Psoas muscle (tissue), 8 donors: ENCODE results near the gene LRRC4C. TPM values are rescaled to one million over a fixed set of nuclear protein-coding genes. Genes with fewer than 3 reads are reported as not detected.

ENCODE experiments used
- ATAC-seq, 4 donors: fragments of 200-7000 bp; cut with Tn5 transposase; one replicate each; pipeline ENCODE4 v1.9.1; 2020; ENCODE audit warnings: moderate library complexity in 3 of 4, mild to moderate bottlenecking in 2 of 4
- DNase-seq, 2 donors: peaks; one replicate each; pipeline ENCODE4 v3.0.0-alpha.2; 2020
- H3K27ac ChIP-seq: fragments of 200-600 bp; one replicate; pipeline ENCODE4 v1.8.0; 2022
- H3K27me3 ChIP-seq, 3 donors: fragments of 200-600 bp in 1 of 3; one replicate each; pipeline versions ENCODE4 v1.6.1 to v1.8.0; 2013 to 2022; ENCODE audit warnings: low read length in 2 of 3, mild to moderate bottlenecking in 2 of 3, moderate library complexity in 1 of 3; ENCODE audit not compliant: insufficient read depth in 3 of 3
- H3K36me3 ChIP-seq, 2 donors: fragments of 200-600 bp in 1 of 2; one replicate each; pipeline versions ENCODE4 v1.6.1 to v1.8.0; 2013 to 2022; ENCODE audit warnings: low read depth in 1 of 2, mild to moderate bottlenecking in 1 of 2, moderate library complexity in 1 of 2; ENCODE audit not compliant: insufficient read depth in 1 of 2
- H3K4me1 ChIP-seq: fragments of 200-600 bp; one replicate; pipeline ENCODE4 v1.8.0; 2022
- H3K4me3 ChIP-seq: fragments of 200-600 bp; one replicate; pipeline ENCODE4 v1.8.0; 2022; ENCODE audit warnings: mild to moderate bottlenecking
- H3K9me3 ChIP-seq: fragments of 200-600 bp; one replicate; pipeline ENCODE4 v1.8.0; 2022
- CTCF ChIP-seq: fragments of 200-600 bp; IDR thresholded peaks from one replicate; pipeline ENCODE4 v1.8.0; 2022; ENCODE audit warnings: antibody characterized with exemption
- WGBS, 3 donors: extraction: QIAGEN DNeasy Blood & Tissue Kit; methylation state at CpG; one replicate each; pipeline versions ENCODE4 v1.1.6 to v1.1.7; 2013; 5-methylcytosine and 5-hydroxymethylcytosine counted together
- intact Hi-C, 2 donors: fragments of 100-400 bp; cut with DNase I; formaldehyde crosslinking; loops; one replicate each; pipeline versions ENCODE4 v1.11.0 to v1.14.2; 2022
- polyA plus RNA-seq, 3 donors: library from polyadenylated mRNA; stranded (reverse); fragments of 200-250 nt; gene quantifications; one replicate each; pipeline ENCODE4 v1.2.3, GENCODE V29; 2013
- total RNA-seq, 4 donors: library from RNA; stranded (reverse); fragmentation: NEBNext Ultra II Directional in 2 of 4; extraction: Animal tissue kit (Norgen Biotek cat#: 25700) in 2 of 4; gene quantifications; one replicate each; pipeline versions ENCODE4 v1.2.1 to v1.2.4, GENCODE V29; 2021 to 2023
- donor health status: healthy with polysubstance abuse.
- donor health status: DM: no; HTN: no; CAD: no; lungs with moderate emphysema.
- donor health status: Bipolar disorder and iron deficiency.
- donor health status: healthy.
- donor health status: DM: yes; HTN: yes; CAD: no.
- donor health status: DM: no; HTN: no; CAD: no.
- donor health status: DM: no; HTN: no; CAD: no.
- donor health status: DM: yes; HTN: yes; CAD: no.

LRRC4C gene
- total and polyA plus RNA-seq, 7 donors: 0.04 to 0.34 (median 0.12) TPM; not detected in 1

- ATAC-seq: no peak
- no peak for TF ChIP-seq CTCF
- no peaks in the 10 kb centered on the region for H3K36me3 ChIP-seq
- H3K27ac ChIP-seq: no peak overlapping the region
- H3K27me3 ChIP-seq: no peaks in the 10 kb centered on the region
- intact Hi-C loops: no loop called here
- no peak overlapping the region for H3K4me3 ChIP-seq
- H3K9me3 ChIP-seq: no peaks in the 10 kb centered on the region
- H3K4me1 ChIP-seq: no peaks in the 10 kb centered on the region
- no peak for DNase-seq
Measured at GRCh38 chr11:40149721-40150120, 1309.7 kb downstream of the LRRC4C start.

- 85 to 89% (median 88%) methylated on average over 5 of the region's 5 CpGs for WGBS, 3 donors
- no peak overlapping the region for H3K4me3 ChIP-seq
- DNase-seq: no peak
- no peak for TF ChIP-seq CTCF
- H3K27ac ChIP-seq: no peak overlapping the region
- ATAC-seq: no peak
- no peaks in the 10 kb centered on the region for H3K27me3 ChIP-seq
- H3K4me1 ChIP-seq: no peaks in the 10 kb centered on the region
- intact Hi-C loops: no loop called here
- H3K36me3 ChIP-seq: no peaks in the 10 kb centered on the region
- H3K9me3 ChIP-seq: no peaks in the 10 kb centered on the region
Measured at GRCh38 chr11:40140560-40140959, 1318.9 kb downstream of the LRRC4C start.

- no peaks in the 10 kb centered on the region for H3K36me3 ChIP-seq
- no peak overlapping the region for H3K27ac ChIP-seq
- WGBS, 3 donors: 50 to 62% (median 55%) methylated on average over 2 of the region's 2 CpGs
- H3K4me3 ChIP-seq: no peak overlapping the region
- intact Hi-C loops: no loop called here
- no peaks in the 10 kb centered on the region for H3K4me1 ChIP-seq
- H3K9me3 ChIP-seq: no peaks in the 10 kb centered on the region
- no peaks in the 10 kb centered on the region for H3K27me3 ChIP-seq
- no peak for TF ChIP-seq CTCF
- ATAC-seq (no peak), DNase-seq (no peak)
Measured at GRCh38 chr11:40139536-40139935, 1319.9 kb downstream of the LRRC4C start.

GRCh38 chr11:40139066-40139465, 1320.4 kb downstream of the LRRC4C start:
- WGBS, 3 donors: 71 to 78% (median 71%) methylated on average over 3 of the region's 3 CpGs
- Histone ChIP-seq H3K27me3 (no peaks in the 10 kb centered on the region), H3K27ac (no peak overlapping the region), H3K9me3 (no peaks in the 10 kb centered on the region), H3K4me3 (no peak overlapping the region), H3K36me3 (no peaks in the 10 kb centered on the region), H3K4me1 (no peaks in the 10 kb centered on the region)
- no peak for DNase-seq
- no peak for TF ChIP-seq CTCF
- ATAC-seq: no peak
- intact Hi-C loops: no loop called here

- H3K27ac ChIP-seq: no peak overlapping the region
- no peaks in the 10 kb centered on the region for H3K36me3 ChIP-seq
- no peak for ATAC-seq
- 40 to 54% (median 46%) methylated on average over 1 of the region's 1 CpG for WGBS, 3 donors
- H3K27me3 ChIP-seq: no peaks in the 10 kb centered on the region
- no peak for TF ChIP-seq CTCF
- H3K4me3 ChIP-seq: no peak overlapping the region
- no peak for DNase-seq
- intact Hi-C loops: no loop called here
- H3K9me3 ChIP-seq: no peaks in the 10 kb centered on the region
- H3K4me1 ChIP-seq: no peaks in the 10 kb centered on the region
Measured at GRCh38 chr11:40134820-40135570, 1324.5 kb downstream of the LRRC4C start.
